ENCODE results near the gene SARNP. TPM values are rescaled to one million over a fixed set of nuclear protein-coding genes. Genes with fewer than 3 reads are reported as not detected.

Gene SARNP
- total and polyA plus RNA-seq, 2 donors (not counting 1 experiment from before 2014, with no cell fraction given), result 88.5 to 183 TPM

DNA sequence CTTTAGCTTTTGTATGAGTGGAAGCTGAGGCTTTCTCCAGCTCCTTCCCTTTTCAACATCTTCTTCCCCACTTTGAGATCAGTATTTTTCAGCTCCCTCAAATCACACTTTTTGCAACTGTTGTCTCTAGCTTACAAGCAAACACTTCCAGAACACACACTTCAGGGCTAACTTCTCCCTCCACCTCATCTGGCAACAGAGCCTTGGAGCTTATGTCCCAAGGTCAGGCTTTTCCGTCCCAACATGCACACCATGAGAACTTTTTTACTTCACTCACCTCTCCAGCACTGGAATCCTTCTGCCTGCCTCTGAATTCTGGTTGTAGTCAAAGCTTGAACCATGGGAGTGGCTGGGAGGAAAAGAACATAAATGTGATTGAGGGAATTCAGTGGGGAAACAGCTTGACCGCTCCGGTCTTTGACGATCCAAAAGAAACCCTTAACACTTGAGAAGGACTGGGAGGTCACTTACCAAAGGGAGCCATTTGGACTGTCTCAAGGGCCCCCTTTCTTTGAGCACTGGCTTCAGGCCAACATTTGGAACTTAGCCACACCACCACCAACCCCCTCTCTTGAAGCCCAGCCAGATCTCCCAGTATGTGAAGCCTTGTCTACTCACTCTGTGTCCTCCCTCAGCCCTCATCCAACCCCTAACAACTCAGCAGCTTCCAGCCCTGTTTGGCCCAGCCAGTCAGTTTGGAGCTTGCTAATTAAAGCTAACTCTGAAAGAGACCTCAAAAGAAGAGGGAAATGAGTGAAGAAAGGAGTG is 105.6 kb downstream of the SARNP start:
- DNase-seq (ENCODE audit: low read depth in 2 of 2), result no peak
- H3K79me2 ChIP-seq (ENCODE audit: control insufficient read depth, insufficient read depth, low read length), result peaks cover under 1% of the 10 kb centered on the region
- H3K9me3 ChIP-seq (ENCODE audit: control insufficient read depth, insufficient read depth, low read depth, low read length), result no peaks in the 10 kb centered on the region
- no peak overlapping the region for H3K9ac ChIP-seq (ENCODE audit: insufficient read depth, low read length)
- H3K4me2 ChIP-seq (ENCODE audit: extremely low read depth, insufficient read depth, low read length), result no peak overlapping the region
- H3K27me3 ChIP-seq (ENCODE audit: control insufficient read depth, insufficient read depth, low read length), result no peaks in the 10 kb centered on the region
- H2AFZ ChIP-seq (ENCODE audit: low read length), result peak overlapping the region; percentile 1
- no peaks in the 10 kb centered on the region for H4K20me1 ChIP-seq (ENCODE audit: control insufficient read depth, extremely low read depth, insufficient read depth, low read length)
- TF ChIP-seq EZH2 (IDR thresholded peaks at IDR 0.05; ENCODE audit: low read length, missing control alignments), result no peak
- TF ChIP-seq, protein P1, sequence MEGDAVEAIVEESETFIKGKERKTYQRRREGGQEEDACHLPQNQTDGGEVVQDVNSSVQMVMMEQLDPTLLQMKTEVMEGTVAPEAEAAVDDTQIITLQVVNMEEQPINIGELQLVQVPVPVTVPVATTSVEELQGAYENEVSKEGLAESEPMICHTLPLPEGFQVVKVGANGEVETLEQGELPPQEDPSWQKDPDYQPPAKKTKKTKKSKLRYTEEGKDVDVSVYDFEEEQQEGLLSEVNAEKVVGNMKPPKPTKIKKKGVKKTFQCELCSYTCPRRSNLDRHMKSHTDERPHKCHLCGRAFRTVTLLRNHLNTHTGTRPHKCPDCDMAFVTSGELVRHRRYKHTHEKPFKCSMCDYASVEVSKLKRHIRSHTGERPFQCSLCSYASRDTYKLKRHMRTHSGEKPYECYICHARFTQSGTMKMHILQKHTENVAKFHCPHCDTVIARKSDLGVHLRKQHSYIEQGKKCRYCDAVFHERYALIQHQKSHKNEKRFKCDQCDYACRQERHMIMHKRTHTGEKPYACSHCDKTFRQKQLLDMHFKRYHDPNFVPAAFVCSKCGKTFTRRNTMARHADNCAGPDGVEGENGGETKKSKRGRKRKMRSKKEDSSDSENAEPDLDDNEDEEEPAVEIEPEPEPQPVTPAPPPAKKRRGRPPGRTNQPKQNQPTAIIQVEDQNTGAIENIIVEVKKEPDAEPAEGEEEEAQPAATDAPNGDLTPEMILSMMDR (conservative IDR thresholded peaks at IDR 0.05 in 1 of 2, IDR thresholded peaks at IDR 0.05 in 1 of 2; ENCODE audit: low read depth in 1 of 2, low read length in 2 of 2), result no peak
- H3K36me3 ChIP-seq (ENCODE audit: control insufficient read depth, insufficient read depth, low read length), result no peaks in the 10 kb centered on the region
- H3K4me3 ChIP-seq (replicated peaks in 1 of 4; ENCODE audit: control extremely low read depth in 1 of 4, insufficient read depth in 1 of 4, low read depth in 3 of 4, low read length in 4 of 4), result no peak overlapping the region
- peak overlapping the region; percentile 55 for H3K27ac ChIP-seq (ENCODE audit: insufficient read depth, low read length)
- H3K4me1 ChIP-seq (ENCODE audit: control insufficient read depth, extremely low read depth, insufficient read depth, low read length), result peaks cover 42% of the 10 kb centered on the region

- H3K27ac ChIP-seq (ENCODE audit: insufficient read depth, low read length), result no peak overlapping the region
- no peak overlapping the region for H3K9ac ChIP-seq (ENCODE audit: insufficient read depth, low read length)
Measured at GRCh38 chr12:55708695-55709233, 108.8 kb downstream of the SARNP start.

More at GRCh38 chr12:55708695-55709233, 108.8 kb downstream of the SARNP start:
- Histone ChIP-seq H4K20me1 (ENCODE audit: control insufficient read depth, extremely low read depth, insufficient read depth, low read length) (no peaks in the 10 kb centered on the region), H3K79me2 (ENCODE audit: control insufficient read depth, insufficient read depth, low read length) (peaks cover 23% of the 10 kb centered on the region), H3K4me3 (replicated peaks in 1 of 4; ENCODE audit: control extremely low read depth in 1 of 4, insufficient read depth in 1 of 4, low read depth in 3 of 4, low read length in 4 of 4) (peak overlapping the region in 2 of 4 experiments; percentile 52 to 70), H2AFZ (ENCODE audit: low read length) (peak overlapping the region; percentile 31), H3K36me3 (ENCODE audit: control insufficient read depth, insufficient read depth, low read length) (no peaks in the 10 kb centered on the region), H3K9me3 (ENCODE audit: control insufficient read depth, insufficient read depth, low read depth, low read length) (no peaks in the 10 kb centered on the region), H3K4me2 (ENCODE audit: extremely low read depth, insufficient read depth, low read length) (peak overlapping the region; percentile 72), H3K4me1 (ENCODE audit: control insufficient read depth, extremely low read depth, insufficient read depth, low read length) (peaks cover 34% of the 10 kb centered on the region), H3K27me3 (ENCODE audit: control insufficient read depth, insufficient read depth, low read length) (no peaks in the 10 kb centered on the region)
- no peak for DNase-seq (ENCODE audit: low read depth in 2 of 2)
- TF ChIP-seq EZH2 (IDR thresholded peaks at IDR 0.05; ENCODE audit: low read length, missing control alignments), result no peak
- TF ChIP-seq, protein P1 (conservative IDR thresholded peaks at IDR 0.05 in 1 of 2, IDR thresholded peaks at IDR 0.05 in 1 of 2; ENCODE audit: low read depth in 1 of 2, low read length in 2 of 2), result no peak
